ENCODE data around the gene WBP1. TPM values are rescaled to one million over a fixed set of nuclear protein-coding genes. Genes with fewer than 3 reads are reported as not detected.

The WBP1 gene
- total and polyA plus RNA-seq, 2 donors (not counting 3 experiments of a cell fraction or from before 2014, with no cell fraction given): 50.5 to 209 TPM

- Histone ChIP-seq H3K4me2 (ENCODE audit: insufficient read depth, low read length) (no peak overlapping the region), H3K36me3 (ENCODE audit: control insufficient read depth in 2 of 2, extremely low read depth in 1 of 2, insufficient read depth in 2 of 2, low read length in 2 of 2) (peaks cover 3 to 14% of the 10 kb centered on the region in 2 experiments), H3K27ac (ENCODE audit: insufficient read depth, low read depth, low read length) (no peak overlapping the region), H3K9me1 (replicated peaks; ENCODE audit: control insufficient read depth, extremely low read depth, insufficient read depth, low read length) (no peaks in the 10 kb centered on the region), H3K79me2 (ENCODE audit: control insufficient read depth, insufficient read depth, low read length) (no peaks in the 10 kb centered on the region), H2AFZ (ENCODE audit: low read depth, low read length) (no peak overlapping the region), H3K4me1 (ENCODE audit: control insufficient read depth, extremely low read depth, insufficient read depth, low read length) (peaks cover 13% of the 10 kb centered on the region), H4K20me1 (replicated peaks; ENCODE audit: control insufficient read depth, extremely low read depth, insufficient read depth, low read length) (no peaks in the 10 kb centered on the region), H3K27me3 (ENCODE audit: control insufficient read depth in 2 of 2, insufficient read depth in 2 of 2, low read length in 2 of 2) (peaks cover 10 to 16% of the 10 kb centered on the region in 2 experiments), H3K9ac (replicated peaks; ENCODE audit: extremely low read depth, insufficient read depth, low read length) (no peak overlapping the region), H3K4me3 (replicated peaks in 1 of 3; ENCODE audit: insufficient read depth in 1 of 3, low read depth in 1 of 3, low read length in 3 of 3) (no peak overlapping the region), H3K9me3 (replicated peaks; ENCODE audit: control insufficient read depth, insufficient read depth, low read length) (no peaks in the 10 kb centered on the region)
- dilution Hi-C loops (cut with MboI; ENCODE audit: extremely low pct_ligation_motif_present, low sequenced_read_pairs): no loop called here
- intact Hi-C loops (cut with micrococcal nuclease): no loop called here
- ChIA-PET CTCF (interaction anchor here (0.6 to 1.3 kb wide), 6 partner anchors 9 to 92 kb away, joined by 3 to 11 read pairs (median 4); partner anchors contain the start of genes CCDC142, INO80B and TTC31), POLR2A (no interaction called here)
- no peak for DNase-seq (ENCODE audit: low read depth, low spot score)
- peak; percentile 63 for FAIRE-seq
- BruUV-seq (replicated peaks): no TSS peak
- TF ChIP-seq EZH2 (IDR thresholded peaks at IDR 0.05; ENCODE audit: borderline replicate concordance, low read depth, low read length, severe bottlenecking) (no peak), POLR2A (IDR thresholded peaks at IDR 0.05; ENCODE audit: low read depth, low read length) (no peak), MYC (IDR thresholded peaks at IDR 0.05; ENCODE audit: low read depth, low read length) (no peak), FOS (IDR thresholded peaks at IDR 0.05; ENCODE audit: borderline replicate concordance, insufficient read depth, low read length) (no peak), GATA2 (IDR thresholded peaks at IDR 0.05; ENCODE audit: insufficient read depth, insufficient read length, low read depth, low read length) (no peak), JUN (IDR thresholded peaks at IDR 0.05; ENCODE audit: borderline replicate concordance, insufficient read depth, insufficient read length, low read depth) (no peak)
Measured at GRCh38 chr2:74493546-74493945, 35.3 kb downstream of the WBP1 start.

- no peak overlapping the region for H2AFZ ChIP-seq (ENCODE audit: low read depth, low read length)
- no peaks in the 10 kb centered on the region for H3K79me2 ChIP-seq (ENCODE audit: control insufficient read depth, insufficient read depth, low read length)
- H3K4me3 ChIP-seq (replicated peaks in 1 of 3; ENCODE audit: insufficient read depth in 1 of 3, low read depth in 1 of 3, low read length in 3 of 3): no peak overlapping the region
- ChIA-PET CTCF (no interaction called here), POLR2A (no interaction called here)
- H3K9ac ChIP-seq (replicated peaks; ENCODE audit: extremely low read depth, insufficient read depth, low read length): no peak overlapping the region
- intact Hi-C loops (cut with micrococcal nuclease): loop anchor here (5.0 kb wide), 1 partner anchor 37 kb away; no protein-coding TSS in a partner anchor
- FAIRE-seq (no peak), DNase-seq (ENCODE audit: low read depth, low spot score) (no peak)
- H3K27me3 ChIP-seq (ENCODE audit: control insufficient read depth in 2 of 2, insufficient read depth in 2 of 2, low read length in 2 of 2): peaks cover 23 to 35% of the 10 kb centered on the region in 2 experiments
- no peak overlapping the region for H3K4me2 ChIP-seq (ENCODE audit: insufficient read depth, low read length)
- peaks cover 3 to 12% of the 10 kb centered on the region in 2 experiments for H3K36me3 ChIP-seq (ENCODE audit: control insufficient read depth in 2 of 2, extremely low read depth in 1 of 2, insufficient read depth in 2 of 2, low read length in 2 of 2)
- no peaks in the 10 kb centered on the region for H3K9me1 ChIP-seq (replicated peaks; ENCODE audit: control insufficient read depth, extremely low read depth, insufficient read depth, low read length)
- no peaks in the 10 kb centered on the region for H3K9me3 ChIP-seq (replicated peaks; ENCODE audit: control insufficient read depth, insufficient read depth, low read length)
- no TSS peak for BruUV-seq (replicated peaks)
- dilution Hi-C loops (cut with MboI; ENCODE audit: extremely low pct_ligation_motif_present, low sequenced_read_pairs): no loop called here
- H4K20me1 ChIP-seq (replicated peaks; ENCODE audit: control insufficient read depth, extremely low read depth, insufficient read depth, low read length): no peaks in the 10 kb centered on the region
- TF ChIP-seq MAX (IDR thresholded peaks at IDR 0.05; ENCODE audit: insufficient read depth, insufficient read length) (no peak), POLR2A (IDR thresholded peaks at IDR 0.05; ENCODE audit: low read depth, low read length) (no peak), POLR2AphosphoS5 (IDR thresholded peaks at IDR 0.05; ENCODE audit: insufficient read depth, low read depth, low read length) (no peak), EZH2 (IDR thresholded peaks at IDR 0.05; ENCODE audit: borderline replicate concordance, low read depth, low read length, severe bottlenecking) (no peak), GATA2 (IDR thresholded peaks at IDR 0.05; ENCODE audit: insufficient read depth, insufficient read length, low read depth, low read length) (no peak), FOS (IDR thresholded peaks at IDR 0.05; ENCODE audit: borderline replicate concordance, insufficient read depth, low read length) (no peak), CTCF (IDR thresholded peaks at IDR 0.05; ENCODE audit: extremely low read depth in 1 of 2, insufficient read depth in 1 of 2, low read depth in 1 of 2, low read length in 2 of 2) (no peak), JUN (IDR thresholded peaks at IDR 0.05; ENCODE audit: borderline replicate concordance, insufficient read depth, insufficient read length, low read depth) (no peak), MYC (IDR thresholded peaks at IDR 0.05; ENCODE audit: low read depth, low read length) (no peak)
- no peak overlapping the region for H3K27ac ChIP-seq (ENCODE audit: insufficient read depth, low read depth, low read length)
- peaks cover 22% of the 10 kb centered on the region for H3K4me1 ChIP-seq (ENCODE audit: control insufficient read depth, extremely low read depth, insufficient read depth, low read length)
Measured at GRCh38 chr2:74495440-74495839, 37.2 kb downstream of the WBP1 start.

Data from endothelial cell of umbilical vein (primary cell).